Measurements from ENCODE around the gene NFATC1.

NFATC1 gene

DNA sequence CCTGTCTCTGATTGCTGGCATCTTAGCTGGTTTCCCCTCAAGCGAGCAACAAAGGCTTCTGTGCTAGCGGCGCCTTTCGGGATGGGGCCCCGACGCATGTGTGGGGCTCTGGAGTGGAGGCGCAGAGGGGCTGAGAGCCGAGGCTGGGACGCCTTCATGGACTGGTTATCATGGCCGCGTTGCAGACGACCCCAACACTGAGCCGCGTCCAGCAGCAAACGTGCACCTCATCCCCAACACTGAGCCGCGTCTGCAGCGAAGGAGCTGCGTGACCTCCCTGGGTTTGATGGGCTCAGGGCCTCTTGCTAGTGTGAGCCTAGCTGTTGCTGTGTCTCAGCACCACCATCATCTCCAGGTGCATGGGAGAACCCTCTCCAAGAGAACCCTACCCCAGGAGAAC, 160.2 kb downstream of the NFATC1 start:
- TF ChIP-seq, protein P1, sequence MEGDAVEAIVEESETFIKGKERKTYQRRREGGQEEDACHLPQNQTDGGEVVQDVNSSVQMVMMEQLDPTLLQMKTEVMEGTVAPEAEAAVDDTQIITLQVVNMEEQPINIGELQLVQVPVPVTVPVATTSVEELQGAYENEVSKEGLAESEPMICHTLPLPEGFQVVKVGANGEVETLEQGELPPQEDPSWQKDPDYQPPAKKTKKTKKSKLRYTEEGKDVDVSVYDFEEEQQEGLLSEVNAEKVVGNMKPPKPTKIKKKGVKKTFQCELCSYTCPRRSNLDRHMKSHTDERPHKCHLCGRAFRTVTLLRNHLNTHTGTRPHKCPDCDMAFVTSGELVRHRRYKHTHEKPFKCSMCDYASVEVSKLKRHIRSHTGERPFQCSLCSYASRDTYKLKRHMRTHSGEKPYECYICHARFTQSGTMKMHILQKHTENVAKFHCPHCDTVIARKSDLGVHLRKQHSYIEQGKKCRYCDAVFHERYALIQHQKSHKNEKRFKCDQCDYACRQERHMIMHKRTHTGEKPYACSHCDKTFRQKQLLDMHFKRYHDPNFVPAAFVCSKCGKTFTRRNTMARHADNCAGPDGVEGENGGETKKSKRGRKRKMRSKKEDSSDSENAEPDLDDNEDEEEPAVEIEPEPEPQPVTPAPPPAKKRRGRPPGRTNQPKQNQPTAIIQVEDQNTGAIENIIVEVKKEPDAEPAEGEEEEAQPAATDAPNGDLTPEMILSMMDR (IDR thresholded peaks at IDR 0.05): no peak
- Histone ChIP-seq H3K36me3 (no peaks in the 10 kb centered on the region), H3K4me3 (ENCODE audit: low read depth in 1 of 2, low read length in 1 of 2) (no peak overlapping the region), H3K27ac (no peak overlapping the region), H3K9me3 (no peaks in the 10 kb centered on the region), H3K4me1 (ENCODE audit: control insufficient read depth in 1 of 2, insufficient read depth in 1 of 2, low read depth in 1 of 2, low read length in 1 of 2) (no peaks in the 10 kb centered on the region), H3K27me3 (no peaks in the 10 kb centered on the region)

DNA sequence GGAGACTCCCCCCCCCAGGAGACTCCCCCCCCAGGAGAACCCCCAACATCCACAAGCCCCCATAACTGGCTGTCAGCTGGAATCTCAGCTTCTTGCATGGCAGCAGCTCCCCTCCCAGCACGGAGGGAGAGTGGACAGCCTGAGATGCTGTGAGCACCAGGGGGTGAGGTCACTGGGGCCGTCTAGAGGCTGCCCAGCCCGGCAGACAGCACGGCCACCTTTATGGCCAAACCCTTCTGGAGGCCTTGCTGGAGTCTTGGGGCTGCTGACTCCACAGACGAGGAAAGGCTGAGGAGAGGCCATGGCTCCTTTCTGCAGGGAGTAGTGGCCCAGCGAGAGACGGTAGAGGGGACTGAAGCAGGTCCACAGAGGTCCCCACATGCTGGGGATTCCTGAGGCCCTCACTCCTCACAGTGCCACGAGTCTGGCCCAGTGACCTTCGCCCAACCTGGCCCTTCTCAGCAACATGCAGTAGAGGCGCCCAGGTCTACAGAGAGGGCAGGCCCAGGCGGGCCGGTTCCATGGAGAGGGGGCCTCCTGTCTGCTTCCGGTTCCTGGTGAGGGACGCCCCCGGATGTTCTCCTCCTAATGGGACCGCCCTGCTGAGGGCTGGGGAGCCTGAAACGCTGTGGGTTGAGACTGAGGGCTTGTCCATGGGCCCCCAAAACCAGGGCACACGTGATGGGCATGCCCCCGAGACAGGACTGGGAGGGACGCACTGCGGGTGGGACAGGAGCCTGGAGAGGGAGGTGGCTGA, 161.3 kb downstream of the NFATC1 start:
- Histone ChIP-seq H3K4me1 (ENCODE audit: control insufficient read depth in 1 of 2, insufficient read depth in 1 of 2, low read depth in 1 of 2, low read length in 1 of 2) (no peaks in the 10 kb centered on the region), H3K4me3 (ENCODE audit: low read depth in 1 of 2, low read length in 1 of 2) (no peak overlapping the region), H3K27ac (no peak overlapping the region), H3K36me3 (no peaks in the 10 kb centered on the region), H3K9me3 (no peaks in the 10 kb centered on the region), H3K27me3 (no peaks in the 10 kb centered on the region)
- TF ChIP-seq, protein P1 (IDR thresholded peaks at IDR 0.05): no peak

DNA sequence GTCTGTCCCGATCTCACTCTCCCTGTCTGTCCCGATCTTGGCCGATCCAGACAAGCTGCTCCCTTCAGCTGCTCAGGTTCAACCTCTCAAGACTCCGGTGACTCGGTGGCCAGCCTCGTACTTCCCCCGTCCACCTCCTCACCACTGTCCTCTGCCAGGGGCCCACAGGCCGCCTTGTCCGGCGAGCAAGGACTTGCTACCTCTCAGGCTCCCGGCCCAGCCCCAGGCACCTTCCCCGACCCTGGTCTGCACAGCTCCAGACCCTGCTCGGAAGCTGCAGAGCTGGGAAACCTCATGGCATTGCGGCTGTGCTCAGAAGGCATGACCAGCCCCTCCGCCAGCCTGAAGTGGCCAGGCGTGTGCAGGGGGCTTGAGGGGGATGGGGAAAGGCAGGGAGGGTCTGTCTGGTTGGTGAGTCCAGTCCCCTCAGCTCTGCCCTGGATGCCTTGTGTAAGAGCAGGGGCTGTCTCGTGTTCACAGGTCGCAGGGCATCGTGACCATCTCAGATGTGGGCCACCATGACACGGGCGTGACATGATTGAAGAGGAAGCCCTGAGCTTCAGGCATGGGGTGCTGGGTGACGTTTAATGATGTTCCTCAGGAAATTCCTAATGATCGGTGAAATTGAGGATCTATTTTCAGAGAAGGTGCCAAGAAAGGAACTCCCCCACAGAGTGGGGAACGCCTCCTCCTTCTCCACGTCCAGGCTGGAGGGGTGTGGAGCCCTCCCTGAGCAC, 162.6 kb downstream of the NFATC1 start:
- H3K27ac ChIP-seq: no peak overlapping the region

DNA sequence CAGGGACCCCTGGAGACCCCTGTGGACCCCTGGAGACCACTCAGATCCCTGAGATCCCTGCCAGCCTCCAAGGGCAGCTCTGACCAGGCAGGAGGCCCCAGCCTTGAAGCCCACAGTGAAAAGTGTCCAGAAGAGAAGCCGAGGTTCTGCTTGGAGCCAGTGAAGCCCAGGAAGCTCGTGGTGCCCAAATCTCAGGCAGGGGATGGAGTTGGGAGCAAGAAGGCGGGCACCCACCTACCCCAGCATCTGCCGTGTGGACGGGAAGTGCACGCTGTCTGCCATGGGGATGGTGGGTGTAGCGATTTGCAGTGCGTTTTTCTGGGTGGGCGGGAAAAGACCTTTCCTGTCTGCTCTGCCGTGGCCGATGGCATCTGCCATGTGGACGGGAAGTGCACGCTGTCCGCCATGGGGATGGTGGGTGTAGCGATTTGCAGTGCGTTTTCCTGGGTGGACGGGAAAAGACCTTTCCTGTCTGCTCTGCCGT, 163.2 kb downstream of the NFATC1 start:
- no peaks in the 10 kb centered on the region for H3K9me3 ChIP-seq
- no peaks in the 10 kb centered on the region for H3K4me1 ChIP-seq (ENCODE audit: control insufficient read depth in 1 of 2, insufficient read depth in 1 of 2, low read depth in 1 of 2, low read length in 1 of 2)
- H3K4me3 ChIP-seq (ENCODE audit: low read depth in 1 of 2, low read length in 1 of 2): no peak overlapping the region
- H3K36me3 ChIP-seq: no peaks in the 10 kb centered on the region
- TF ChIP-seq, protein P1 (IDR thresholded peaks at IDR 0.05): no peak
- no peak overlapping the region for H3K27ac ChIP-seq
- no peaks in the 10 kb centered on the region for H3K27me3 ChIP-seq

More for the DNA sequence above, 162.6 kb downstream of the NFATC1 start:
- Histone ChIP-seq H3K4me3 (ENCODE audit: low read depth in 1 of 2, low read length in 1 of 2) (no peak overlapping the region), H3K9me3 (no peaks in the 10 kb centered on the region), H3K27me3 (no peaks in the 10 kb centered on the region), H3K36me3 (no peaks in the 10 kb centered on the region), H3K4me1 (ENCODE audit: control insufficient read depth in 1 of 2, insufficient read depth in 1 of 2, low read depth in 1 of 2, low read length in 1 of 2) (no peaks in the 10 kb centered on the region)
- TF ChIP-seq, protein P1 (IDR thresholded peaks at IDR 0.05): no peak

DNA sequence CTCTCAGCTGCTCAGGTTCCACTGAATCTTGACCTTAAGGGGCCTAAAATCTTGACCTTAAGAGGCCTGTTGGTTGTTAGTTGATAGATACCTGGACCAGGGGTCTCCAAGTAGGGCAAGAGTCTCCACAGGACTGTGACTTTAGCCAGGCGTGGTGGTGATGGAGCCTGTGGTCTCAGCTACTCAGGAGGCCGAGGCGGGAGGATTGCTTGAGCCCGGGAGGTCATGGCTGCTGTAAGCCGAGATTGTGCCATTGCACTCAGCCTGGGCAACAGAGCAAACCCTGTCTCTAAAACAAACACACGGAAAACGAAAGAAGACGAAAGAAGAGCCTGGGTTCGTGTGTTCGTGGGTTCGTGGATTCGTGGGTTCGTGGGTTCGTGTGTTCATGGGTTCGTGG, 163.7 kb downstream of the NFATC1 start:
- H3K9me3 ChIP-seq: no peaks in the 10 kb centered on the region
- no peak overlapping the region for H3K27ac ChIP-seq
- H3K4me3 ChIP-seq (ENCODE audit: low read depth in 1 of 2, low read length in 1 of 2): no peak overlapping the region
- no peaks in the 10 kb centered on the region for H3K27me3 ChIP-seq
- no peaks in the 10 kb centered on the region for H3K36me3 ChIP-seq
- no peaks in the 10 kb centered on the region for H3K4me1 ChIP-seq (ENCODE audit: control insufficient read depth in 1 of 2, insufficient read depth in 1 of 2, low read depth in 1 of 2, low read length in 1 of 2)
- TF ChIP-seq, protein P1 (IDR thresholded peaks at IDR 0.05): no peak
